GM12873 (cell line): ENCODE measurements around the gene SPTB.

Experiments
- CTCF ChIP-seq: IDR thresholded peaks from 2 replicates; pipeline ENCODE4 v1.5.1; 2012; ENCODE audit warnings: low read depth, mild to moderate bottlenecking, moderate library complexity, low read length, control low read depth; ENCODE audit not compliant: insufficient read depth; ENCODE audit errors: missing control alignments

Gene SPTB

GRCh38 chr14:64731141-64731581, 148.5 kb downstream of the SPTB start:
- TF ChIP-seq CTCF = no peak

GRCh38 chr14:64730681-64731080, 149.0 kb downstream of the SPTB start:
- TF ChIP-seq CTCF = no peak

GRCh38 chr14:64730061-64730440, 149.7 kb downstream of the SPTB start:
- no peak for TF ChIP-seq CTCF

GRCh38 chr14:64729386-64730060, 150.2 kb downstream of the SPTB start:
- TF ChIP-seq CTCF = no peak

- TF ChIP-seq CTCF = no peak
Measured at GRCh38 chr14:64728856-64729255, 150.9 kb downstream of the SPTB start.

GRCh38 chr14:64728106-64728505, 151.6 kb downstream of the SPTB start:
- no peak for TF ChIP-seq CTCF

- no peak for TF ChIP-seq CTCF
Measured at GRCh38 chr14:64727551-64728071, 152.1 kb downstream of the SPTB start.
